ENCODE results near the gene DIP2B.
"Not testable (repeated sequence)": the region's sequence is repeated elsewhere in the genome, so short reads cannot be mapped to it uniquely, and the experiment has no call there.

DIP2B gene, protein sequence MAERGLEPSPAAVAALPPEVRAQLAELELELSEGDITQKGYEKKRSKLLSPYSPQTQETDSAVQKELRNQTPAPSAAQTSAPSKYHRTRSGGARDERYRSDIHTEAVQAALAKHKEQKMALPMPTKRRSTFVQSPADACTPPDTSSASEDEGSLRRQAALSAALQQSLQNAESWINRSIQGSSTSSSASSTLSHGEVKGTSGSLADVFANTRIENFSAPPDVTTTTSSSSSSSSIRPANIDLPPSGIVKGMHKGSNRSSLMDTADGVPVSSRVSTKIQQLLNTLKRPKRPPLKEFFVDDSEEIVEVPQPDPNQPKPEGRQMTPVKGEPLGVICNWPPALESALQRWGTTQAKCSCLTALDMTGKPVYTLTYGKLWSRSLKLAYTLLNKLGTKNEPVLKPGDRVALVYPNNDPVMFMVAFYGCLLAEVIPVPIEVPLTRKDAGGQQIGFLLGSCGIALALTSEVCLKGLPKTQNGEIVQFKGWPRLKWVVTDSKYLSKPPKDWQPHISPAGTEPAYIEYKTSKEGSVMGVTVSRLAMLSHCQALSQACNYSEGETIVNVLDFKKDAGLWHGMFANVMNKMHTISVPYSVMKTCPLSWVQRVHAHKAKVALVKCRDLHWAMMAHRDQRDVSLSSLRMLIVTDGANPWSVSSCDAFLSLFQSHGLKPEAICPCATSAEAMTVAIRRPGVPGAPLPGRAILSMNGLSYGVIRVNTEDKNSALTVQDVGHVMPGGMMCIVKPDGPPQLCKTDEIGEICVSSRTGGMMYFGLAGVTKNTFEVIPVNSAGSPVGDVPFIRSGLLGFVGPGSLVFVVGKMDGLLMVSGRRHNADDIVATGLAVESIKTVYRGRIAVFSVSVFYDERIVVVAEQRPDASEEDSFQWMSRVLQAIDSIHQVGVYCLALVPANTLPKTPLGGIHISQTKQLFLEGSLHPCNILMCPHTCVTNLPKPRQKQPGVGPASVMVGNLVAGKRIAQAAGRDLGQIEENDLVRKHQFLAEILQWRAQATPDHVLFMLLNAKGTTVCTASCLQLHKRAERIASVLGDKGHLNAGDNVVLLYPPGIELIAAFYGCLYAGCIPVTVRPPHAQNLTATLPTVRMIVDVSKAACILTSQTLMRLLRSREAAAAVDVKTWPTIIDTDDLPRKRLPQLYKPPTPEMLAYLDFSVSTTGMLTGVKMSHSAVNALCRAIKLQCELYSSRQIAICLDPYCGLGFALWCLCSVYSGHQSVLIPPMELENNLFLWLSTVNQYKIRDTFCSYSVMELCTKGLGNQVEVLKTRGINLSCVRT (N-terminal part only)

DNA sequence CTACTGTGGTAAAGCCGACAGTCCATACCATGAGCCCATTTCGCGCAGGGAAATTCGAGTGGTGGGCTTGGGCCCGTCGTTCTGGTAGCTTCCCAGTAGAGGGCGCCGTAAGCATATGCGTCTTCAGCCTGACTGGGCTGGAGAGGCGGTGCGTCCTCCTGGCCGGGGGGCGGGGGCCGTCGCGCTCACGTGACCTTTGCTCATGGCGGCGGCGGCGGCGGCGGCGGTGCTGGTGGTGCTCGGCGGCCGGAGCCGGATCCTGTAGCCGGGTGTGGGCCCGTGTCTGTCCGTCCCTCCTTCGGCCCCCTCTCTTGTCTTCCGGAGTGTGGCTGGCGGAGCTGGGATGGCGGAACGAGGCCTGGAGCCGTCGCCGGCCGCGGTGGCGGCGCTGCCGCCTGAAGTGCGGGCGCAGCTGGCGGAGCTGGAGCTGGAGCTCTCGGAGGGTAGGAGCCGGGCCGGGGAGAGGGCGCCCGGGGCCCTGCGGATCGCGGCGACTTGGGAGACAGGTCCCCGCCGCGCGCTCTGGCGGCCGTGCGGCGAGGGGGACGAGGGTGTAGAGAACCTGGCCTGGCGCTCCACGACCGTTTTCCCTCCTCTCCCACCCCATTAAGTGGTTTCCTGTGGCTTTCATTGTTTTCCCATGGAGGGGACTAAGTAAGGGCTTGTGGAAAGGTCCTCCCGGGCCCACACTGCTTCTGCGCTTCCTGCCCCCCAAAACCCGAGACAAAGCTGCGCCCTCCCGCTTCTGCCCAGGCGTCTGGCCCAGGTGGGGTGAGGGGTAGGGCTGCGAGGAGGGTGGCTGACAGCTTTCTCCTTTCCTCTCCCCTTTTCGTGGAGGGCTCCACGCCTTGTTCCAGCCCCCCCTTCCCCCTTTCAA lies at the start of gene DIP2B:
TSS of gene DIP2B (plus strand) at position 188 of the 877 bp plus-strand sequence. CDS start at position 344, 156 bp downstream.
- no peaks in the 10 kb centered on the region for H3K9me3 ChIP-seq (ENCODE audit: low read depth, low read length)
- H3K27ac ChIP-seq = no peak within 1 kb of the TSS
- TF ChIP-seq EZH2 (IDR thresholded peaks at IDR 0.05) (no peak), POLR2AphosphoS5 (IDR thresholded peaks at IDR 0.05; ENCODE audit: borderline replicate concordance, low read depth, low read length) (peak; percentile 54; the same call in 1 of the 2 replicates)
- H3K36me3 ChIP-seq (ENCODE audit: insufficient read depth, low read length) = no peaks in the 10 kb centered on the region
- H3K4me3 ChIP-seq = peak within 1 kb of the TSS; percentile 95
- peak; percentile 56 for DNase-seq (ENCODE audit: low read depth, low spot score)
- peak within 1 kb of the TSS; percentile 82 for H3K9ac ChIP-seq (ENCODE audit: insufficient read length)

DNA sequence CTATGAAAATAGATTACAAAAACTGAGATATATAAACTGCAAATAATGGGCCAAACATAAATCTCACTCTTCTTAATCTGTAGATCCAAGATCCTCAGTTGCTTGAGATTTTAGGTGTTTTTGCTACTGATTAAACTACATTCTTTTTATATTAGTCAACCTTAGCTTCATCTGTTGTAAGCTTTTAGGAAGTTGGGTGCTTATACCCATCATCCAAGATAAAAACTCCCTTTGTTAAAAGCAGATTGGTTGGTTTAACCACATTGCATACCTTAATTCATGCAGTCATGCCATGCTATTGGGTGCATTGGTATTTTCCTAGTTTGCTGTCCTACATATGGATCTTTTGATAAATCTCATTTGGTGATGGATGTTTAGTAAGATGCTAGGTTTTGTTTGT lies 46.2 kb upstream of the DIP2B start:
- DNase-seq (ENCODE audit: low read depth, low spot score) = no peak
- TF ChIP-seq EZH2 (IDR thresholded peaks at IDR 0.05) = no peak
- no peak for TF ChIP-seq FOXP2 (optimal IDR thresholded peaks at IDR 0.05; ENCODE audit: control extremely low read depth, extremely low read length, insufficient read depth)
- TF ChIP-seq POLR2AphosphoS5 (IDR thresholded peaks at IDR 0.05; ENCODE audit: borderline replicate concordance, low read depth, low read length) = no peak

DNA sequence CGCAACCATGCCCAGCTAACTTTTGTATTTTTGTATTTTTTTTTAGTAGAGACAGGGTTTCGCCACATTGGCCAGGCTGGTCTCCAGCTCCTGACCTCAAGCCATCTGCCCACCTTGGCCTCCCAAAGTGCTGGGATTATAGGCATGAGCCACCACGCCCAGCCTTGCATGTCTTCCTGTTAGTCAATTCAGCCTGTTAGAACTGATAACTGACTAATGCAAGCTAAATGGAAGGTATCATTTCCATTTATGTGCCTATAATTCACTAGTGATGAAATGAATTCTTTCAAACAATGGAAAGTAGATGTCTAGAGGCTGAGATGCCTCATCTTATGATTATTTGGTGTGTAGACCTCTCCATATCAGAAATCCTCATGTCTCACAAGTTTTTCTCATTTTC lies 37.3 kb upstream of the DIP2B start:
- Histone ChIP-seq H3K9me3 (ENCODE audit: low read depth, low read length) (no peaks in the 10 kb centered on the region), H3K27ac (no peak overlapping the region), H3K4me3 (no peak overlapping the region), H3K36me3 (ENCODE audit: insufficient read depth, low read length) (peaks cover 81% of the 10 kb centered on the region), H3K9ac (ENCODE audit: insufficient read length) (no peak overlapping the region)
- DNase-seq (ENCODE audit: low read depth, low spot score) = no peak
- TF ChIP-seq FOXP2 (optimal IDR thresholded peaks at IDR 0.05; ENCODE audit: control extremely low read depth, extremely low read length, insufficient read depth) = no peak
- no peak for TF ChIP-seq POLR2AphosphoS5 (IDR thresholded peaks at IDR 0.05; ENCODE audit: borderline replicate concordance, low read depth, low read length)
- no peak for TF ChIP-seq EZH2 (IDR thresholded peaks at IDR 0.05)

More for the DNA sequence above, 46.2 kb upstream of the DIP2B start:
- peaks cover 63% of the 10 kb centered on the region for H3K36me3 ChIP-seq (ENCODE audit: insufficient read depth, low read length)
- H3K27ac ChIP-seq = no peak overlapping the region
- H3K4me3 ChIP-seq = no peak overlapping the region
- H3K9me3 ChIP-seq (ENCODE audit: low read depth, low read length) = no peaks in the 10 kb centered on the region
- H3K9ac ChIP-seq (ENCODE audit: insufficient read length) = no peak overlapping the region

DNA sequence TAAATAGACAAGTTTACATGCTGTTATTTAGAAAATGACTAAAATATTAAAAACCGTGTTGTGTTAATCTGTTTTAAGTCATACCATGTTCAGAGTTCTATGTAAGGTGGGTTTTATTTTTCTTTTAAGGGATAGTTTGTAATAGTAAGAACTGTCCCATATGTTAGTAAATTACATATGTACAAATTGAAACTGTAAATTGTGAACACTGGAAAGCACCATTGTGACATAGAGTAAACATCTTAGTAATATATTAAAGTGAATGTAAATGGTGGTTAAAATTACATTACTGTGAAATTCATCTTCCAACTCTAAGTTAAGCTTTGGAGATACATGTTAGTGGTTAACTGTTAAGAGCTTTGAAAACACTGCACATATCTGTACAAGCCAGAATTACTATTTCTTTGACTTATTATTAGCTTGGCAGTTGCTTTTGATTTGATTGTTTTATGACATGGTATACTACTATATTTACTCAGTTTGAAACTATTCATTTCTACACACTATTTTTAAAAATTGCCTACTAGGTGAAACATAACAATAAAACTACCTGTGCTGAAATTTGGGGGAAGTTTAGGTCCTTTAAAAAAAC lies 27.4 kb upstream of the DIP2B start:
- DNase-seq (ENCODE audit: low read depth, low spot score) = no peak

DNA sequence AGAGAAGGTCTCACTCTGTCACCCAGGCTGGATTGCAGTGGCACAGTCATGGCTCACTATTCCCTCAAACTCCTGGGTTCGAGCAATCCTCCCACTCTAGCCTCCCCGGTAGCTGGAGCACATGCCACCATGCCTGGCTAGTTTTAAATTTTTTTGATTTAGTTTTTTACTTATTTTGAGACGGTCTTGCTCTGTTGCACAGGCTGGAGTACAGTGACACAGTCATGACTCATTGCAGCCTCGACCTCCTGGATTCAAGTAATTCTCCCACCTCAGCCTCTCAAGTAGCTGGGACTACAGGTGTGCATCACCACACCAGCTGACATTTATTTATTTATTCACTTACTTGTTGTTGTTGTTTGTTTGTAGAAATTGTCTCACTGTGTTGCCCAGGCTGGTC lies 22.2 kb upstream of the DIP2B start:
- Histone ChIP-seq H3K27ac (no peak overlapping the region), H3K9ac (ENCODE audit: insufficient read length) (no peak overlapping the region), H3K4me3 (no peak overlapping the region), H3K9me3 (ENCODE audit: low read depth, low read length) (no peaks in the 10 kb centered on the region), H3K36me3 (ENCODE audit: insufficient read depth, low read length) (peaks cover 10% of the 10 kb centered on the region)
- no peak for DNase-seq (ENCODE audit: low read depth, low spot score)
- TF ChIP-seq POLR2AphosphoS5 (IDR thresholded peaks at IDR 0.05; ENCODE audit: borderline replicate concordance, low read depth, low read length) (no peak), EZH2 (IDR thresholded peaks at IDR 0.05) (no peak), FOXP2 (optimal IDR thresholded peaks at IDR 0.05; ENCODE audit: control extremely low read depth, extremely low read length, insufficient read depth) (no peak)

More for the DNA sequence above, 27.4 kb upstream of the DIP2B start:
- Histone ChIP-seq H3K4me3 (no peak overlapping the region), H3K27ac (no peak overlapping the region), H3K9ac (ENCODE audit: insufficient read length) (no peak overlapping the region), H3K9me3 (ENCODE audit: low read depth, low read length) (no peaks in the 10 kb centered on the region), H3K36me3 (ENCODE audit: insufficient read depth, low read length) (peaks cover 56% of the 10 kb centered on the region)
- TF ChIP-seq FOXP2 (optimal IDR thresholded peaks at IDR 0.05; ENCODE audit: control extremely low read depth, extremely low read length, insufficient read depth) = no peak
- no peak for TF ChIP-seq POLR2AphosphoS5 (IDR thresholded peaks at IDR 0.05; ENCODE audit: borderline replicate concordance, low read depth, low read length)
- TF ChIP-seq EZH2 (IDR thresholded peaks at IDR 0.05) = no peak

DNA sequence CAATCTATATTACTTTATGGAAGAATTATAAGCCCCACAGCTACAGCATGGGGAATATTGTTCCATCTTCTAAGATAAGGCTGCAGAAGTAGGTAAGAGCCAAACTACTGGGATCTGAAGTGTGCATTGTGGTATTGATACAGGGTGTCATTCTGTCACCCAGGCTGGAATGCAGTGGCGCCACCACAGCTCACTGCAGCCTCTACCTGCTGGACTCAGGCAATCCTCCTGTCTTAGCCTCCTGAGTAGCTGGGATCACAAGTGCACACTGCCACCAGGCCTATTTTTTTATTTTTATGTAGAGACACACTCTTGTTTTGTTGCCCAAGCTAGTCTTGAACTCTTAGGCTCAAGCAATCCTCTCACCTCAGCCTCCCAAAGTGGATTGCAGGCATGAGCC lies 21.3 kb upstream of the DIP2B start:
- no peak overlapping the region for H3K9ac ChIP-seq (ENCODE audit: insufficient read length)
- peaks cover 1% of the 10 kb centered on the region; the same call in 1 of the 2 replicates for H3K36me3 ChIP-seq (ENCODE audit: insufficient read depth, low read length)
- no peak for TF ChIP-seq EZH2 (IDR thresholded peaks at IDR 0.05)
- no peak for TF ChIP-seq FOXP2 (optimal IDR thresholded peaks at IDR 0.05; ENCODE audit: control extremely low read depth, extremely low read length, insufficient read depth)
- no peak for TF ChIP-seq POLR2AphosphoS5 (IDR thresholded peaks at IDR 0.05; ENCODE audit: borderline replicate concordance, low read depth, low read length)
- no peak for DNase-seq (ENCODE audit: low read depth, low spot score)
- no peak overlapping the region for H3K4me3 ChIP-seq
- no peaks in the 10 kb centered on the region for H3K9me3 ChIP-seq (ENCODE audit: low read depth, low read length)
- H3K27ac ChIP-seq = no peak overlapping the region

DNA sequence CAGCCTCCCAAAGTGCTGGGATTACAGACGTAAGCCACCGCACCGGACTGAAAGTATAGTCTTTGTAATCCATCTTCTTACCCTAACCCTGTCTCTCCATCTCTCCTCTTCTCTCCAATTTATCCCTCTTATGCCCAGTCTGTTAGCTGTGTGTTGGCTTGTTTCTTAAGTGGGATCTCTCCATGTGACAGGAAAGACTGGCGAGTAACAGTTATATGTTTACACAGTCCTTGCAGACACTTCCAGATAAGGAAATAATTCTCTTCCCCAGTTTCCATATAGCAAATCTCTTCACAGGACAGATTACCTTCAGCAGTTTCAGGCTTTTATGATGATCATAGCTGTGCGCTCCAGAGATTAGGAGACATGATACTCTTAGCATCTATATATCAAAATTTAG lies 16.0 kb upstream of the DIP2B start:
- no peak for DNase-seq (ENCODE audit: low read depth, low spot score)
- TF ChIP-seq POLR2AphosphoS5 (IDR thresholded peaks at IDR 0.05; ENCODE audit: borderline replicate concordance, low read depth, low read length) = no peak
- no peak for TF ChIP-seq FOXP2 (optimal IDR thresholded peaks at IDR 0.05; ENCODE audit: control extremely low read depth, extremely low read length, insufficient read depth)
- TF ChIP-seq EZH2 (IDR thresholded peaks at IDR 0.05) = no peak
- no peaks in the 10 kb centered on the region for H3K36me3 ChIP-seq (ENCODE audit: insufficient read depth, low read length)
- no peaks in the 10 kb centered on the region for H3K9me3 ChIP-seq (ENCODE audit: low read depth, low read length)
- no peak overlapping the region for H3K4me3 ChIP-seq
- H3K9ac ChIP-seq (ENCODE audit: insufficient read length) = no peak overlapping the region
- H3K27ac ChIP-seq = no peak overlapping the region

DNA sequence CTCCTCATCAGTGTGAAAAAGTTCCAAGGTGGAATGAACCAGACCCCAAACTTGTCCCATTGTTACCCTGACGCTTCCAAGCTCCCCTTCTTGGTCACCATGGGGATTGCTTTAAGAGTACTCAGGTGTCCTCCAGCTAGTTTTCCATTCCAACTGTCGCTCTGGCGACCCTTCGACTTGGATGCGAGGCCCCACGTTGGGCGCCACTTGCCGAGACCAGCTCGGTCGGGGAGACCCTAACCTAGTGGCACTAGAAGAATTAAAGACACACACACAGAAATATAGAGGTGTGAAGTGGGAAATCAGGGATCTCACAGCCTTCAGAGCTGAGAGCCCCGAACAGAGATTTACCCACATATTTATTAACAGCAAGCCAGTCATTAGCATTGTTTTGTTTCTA lies 6.7 kb upstream of the DIP2B start:
- not testable (repeated sequence) for H3K9ac ChIP-seq (ENCODE audit: insufficient read length); H3K9me3 ChIP-seq (ENCODE audit: low read depth, low read length); H3K27ac ChIP-seq; H3K4me3 ChIP-seq; DNase-seq (ENCODE audit: low read depth, low spot score); H3K36me3 ChIP-seq (ENCODE audit: insufficient read depth, low read length)
